T-helper 1 cell treated with Interleukin-12 subunit alpha and Interleukin-12 subunit beta and Interleukin-4 antibody, amounts not matched to agents 30 ng/mL and 1 ng/mL, for 36 hours (primary cell): ENCODE measurements around the gene LSP1. TPM values are rescaled to one million over a fixed set of nuclear protein-coding genes. Genes with fewer than 3 reads are reported as not detected.
"Not testable (repeated sequence)": the region's sequence is repeated elsewhere in the genome, so short reads cannot be mapped to it uniquely, and the experiment has no call there.

Experiments
- intact Hi-C: fragments of 100-400 bp; cut with micrococcal nuclease; formaldehyde crosslinking; loops from one replicate; pipeline ENCODE4 v1.15.1; 2024
- total RNA-seq: library from RNA; stranded (reverse); gene quantifications from 2 replicates; pipeline ENCODE4 v1.2.3, GENCODE V29; 2022

The LSP1 gene
- total RNA-seq, 1 donor from 2014 or later: 418 TPM

- intact Hi-C loops: no loop called here
Observed at GRCh38 chr11:1936781-1937615, 84.1 kb downstream of the LSP1 start.

GRCh38 chr11:1937616-1938342 is 84.9 kb downstream of the LSP1 start:
- intact Hi-C loops: loop anchor here (1.0 kb wide), 1 partner anchor 22 kb away; no protein-coding TSS in a partner anchor

GRCh38 chr11:1938343-1939005 is 85.6 kb downstream of the LSP1 start:
- intact Hi-C loops: loop anchor here (1.0 kb wide), 1 partner anchor 23 kb away; no protein-coding TSS in a partner anchor

GRCh38 chr11:1939006-1939625 is 86.2 kb downstream of the LSP1 start:
- intact Hi-C loops: no loop called here

DNA sequence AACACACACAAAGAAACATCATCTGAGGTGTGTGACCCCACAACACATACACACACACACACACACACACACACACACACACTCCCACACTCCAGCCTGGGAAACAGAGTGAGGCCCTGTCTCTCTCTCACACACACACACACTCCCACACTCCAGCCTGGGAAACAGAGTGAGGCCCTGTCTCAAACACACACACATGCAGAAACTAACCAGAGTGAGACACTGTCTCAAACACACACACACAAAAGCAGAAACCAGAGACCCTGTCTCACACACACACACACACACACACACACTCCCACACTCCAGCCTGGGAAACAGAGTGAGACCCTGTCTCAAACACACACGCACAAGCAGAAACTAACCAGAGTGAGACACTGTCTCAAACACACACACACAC is 86.9 kb downstream of the LSP1 start:
- intact Hi-C loops: not testable (repeated sequence)

Other genes with a start within 250 kb of the LSP1 start
- gene KRTAP5-3, start 244.6 kb upstream of the LSP1 start, total RNA-seq: not detected in 2 replicates
- not detected in 2 replicates for gene KRTAP5-4, start 230.9 kb upstream of the LSP1 start, total RNA-seq
- gene KRTAP5-5, start 223.3 kb upstream of the LSP1 start, total RNA-seq: not detected in 2 replicates
- not detected in 2 replicates for gene KRTAP5-6, start 155.9 kb upstream of the LSP1 start, total RNA-seq
- gene IFITM10, start 102.5 kb upstream of the LSP1 start, total RNA-seq: 1.2 and 1.8 TPM in 2 replicates
- 209 and 218 TPM in 2 replicates for gene CTSD, start 89.2 kb upstream of the LSP1 start, total RNA-seq
- gene SYT8, start 18.1 kb upstream of the LSP1 start, total RNA-seq: not detected in 2 replicates
- gene TNNI2, start 14.1 kb upstream of the LSP1 start, total RNA-seq: not detected in 2 replicates
- gene PRR33, start 38.8 kb downstream of the LSP1 start, total RNA-seq: not detected in 2 replicates
- gene TNNT3, start 66.6 kb downstream of the LSP1 start, total RNA-seq: 6.1 and 6.7 TPM in 2 replicates
- 45.3 and 51.3 TPM in 2 replicates for gene MRPL23, start 94.2 kb downstream of the LSP1 start, total RNA-seq
- gene H19, start 144.8 kb downstream of the LSP1 start, total RNA-seq: 0.41 TPM in 1 of 2 replicates, not detected in the other